Measurements from ENCODE around the gene F13B.
"Not testable (repeated sequence)": the region's sequence is repeated elsewhere in the genome, so short reads cannot be mapped to it uniquely, and the experiment has no call there.

The F13B gene

GRCh38 chr1:197008861-197009260 lies 58.2 kb downstream of the F13B start:
- Histone ChIP-seq H3K9ac (ENCODE audit: low read length) (no peak overlapping the region), H3K79me1 (ENCODE audit: low read length) (no peaks in the 10 kb centered on the region), H4K8ac (ENCODE audit: low read depth, low read length) (no peak overlapping the region), H3K4ac (ENCODE audit: low read depth, low read length) (no peak overlapping the region), H4K5ac (ENCODE audit: low read length) (no peak overlapping the region), H3K18ac (ENCODE audit: low read length) (no peak overlapping the region), H2AK5ac (ENCODE audit: low read length) (no peak overlapping the region), H3K4me3 (ENCODE audit: low read length) (no peak overlapping the region), H2BK5ac (ENCODE audit: low read length) (no peak overlapping the region), H3K4me1 (ENCODE audit: control insufficient read depth, low read depth, low read length) (no peaks in the 10 kb centered on the region), H3K79me2 (ENCODE audit: control insufficient read depth, insufficient read depth, low read length) (no peaks in the 10 kb centered on the region), H3K56ac (ENCODE audit: low read length) (no peak overlapping the region), H3K23ac (ENCODE audit: low read length) (no peak overlapping the region), H3K4me2 (ENCODE audit: low read length) (no peak overlapping the region), H3K27me3 (ENCODE audit: insufficient read depth, low read length, poor library complexity) (no peaks in the 10 kb centered on the region), H3K36me3 (ENCODE audit: control insufficient read depth, insufficient read depth, low read length) (no peaks in the 10 kb centered on the region), H2BK120ac (ENCODE audit: low read depth, low read length) (no peak overlapping the region), H2BK15ac (replicated peaks; ENCODE audit: low read depth) (no peak overlapping the region), H3K27ac (ENCODE audit: low read depth, low read length) (no peak overlapping the region)
- no CpG with 5 or more reads among the region's 6 CpGs for WGBS (ENCODE audit: extremely low coverage, insufficient coverage, low lambda C conversion rate)
- DNase-seq: no peak

DNA sequence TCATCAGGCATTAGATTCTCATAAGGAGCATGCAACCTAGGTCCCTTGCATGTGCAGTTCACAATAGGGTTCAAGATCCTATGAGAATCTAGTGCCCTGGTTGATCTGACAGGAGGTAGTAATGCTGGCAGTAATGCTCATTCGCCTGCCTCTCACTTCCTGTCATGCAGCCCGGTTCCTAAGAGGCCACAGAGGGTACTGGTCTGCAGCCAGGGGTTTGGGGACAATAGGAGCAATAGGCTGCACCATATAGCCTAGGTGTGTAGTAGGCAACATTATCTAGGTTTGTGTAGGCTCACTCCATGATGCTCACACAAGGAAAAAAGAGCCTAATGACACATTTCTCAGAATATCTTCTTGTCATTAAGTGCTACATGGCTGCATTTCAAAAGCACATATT lies 63.9 kb downstream of the F13B start:
- no peak for DNase-seq
- Histone ChIP-seq H3K36me3 (ENCODE audit: control insufficient read depth, insufficient read depth, low read length) (no peaks in the 10 kb centered on the region), H2BK5ac (ENCODE audit: low read length) (no peak overlapping the region), H2BK120ac (ENCODE audit: low read depth, low read length) (no peak overlapping the region), H3K9ac (ENCODE audit: low read length) (no peak overlapping the region), H3K23ac (ENCODE audit: low read length) (no peak overlapping the region), H3K18ac (ENCODE audit: low read length) (no peak overlapping the region), H3K56ac (ENCODE audit: low read length) (no peak overlapping the region), H4K8ac (ENCODE audit: low read depth, low read length) (no peak overlapping the region), H3K4me2 (ENCODE audit: low read length) (no peak overlapping the region), H2BK15ac (replicated peaks; ENCODE audit: low read depth) (no peak overlapping the region), H2AK5ac (ENCODE audit: low read length) (no peak overlapping the region), H3K27ac (ENCODE audit: low read depth, low read length) (no peak overlapping the region), H3K79me2 (ENCODE audit: control insufficient read depth, insufficient read depth, low read length) (no peaks in the 10 kb centered on the region), H4K5ac (ENCODE audit: low read length) (no peak overlapping the region), H3K79me1 (ENCODE audit: low read length) (no peaks in the 10 kb centered on the region), H3K4me3 (ENCODE audit: low read length) (no peak overlapping the region), H3K4me1 (ENCODE audit: control insufficient read depth, low read depth, low read length) (no peaks in the 10 kb centered on the region), H3K4ac (ENCODE audit: low read depth, low read length) (no peak overlapping the region), H3K27me3 (ENCODE audit: insufficient read depth, low read length, poor library complexity) (no peaks in the 10 kb centered on the region)
- WGBS (ENCODE audit: extremely low coverage, insufficient coverage, low lambda C conversion rate): no CpG with 5 or more reads among the region's 2 CpGs

DNA sequence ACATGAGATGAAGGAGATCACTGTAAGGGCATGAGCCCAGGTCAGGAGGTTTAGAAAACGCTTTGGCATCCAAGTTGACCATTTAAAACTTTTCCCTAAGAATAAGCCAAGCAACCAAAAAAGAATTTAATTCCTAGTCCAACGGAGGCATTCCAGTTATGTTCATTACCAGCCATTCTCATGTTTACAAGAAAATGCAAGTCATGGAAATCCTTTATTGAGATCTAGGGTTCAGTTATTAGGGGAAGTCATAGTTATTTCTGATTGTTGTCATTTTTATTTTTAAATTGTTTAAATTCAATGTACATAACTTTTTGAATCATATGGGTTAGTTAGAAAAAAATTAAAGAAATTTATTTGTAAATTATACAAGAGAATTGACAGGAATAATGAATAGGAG lies 65.2 kb downstream of the F13B start:
- H3K23ac ChIP-seq (ENCODE audit: low read length): no peak overlapping the region
- WGBS (ENCODE audit: extremely low coverage, insufficient coverage, low lambda C conversion rate): no CpG with 5 or more reads among the region's 2 CpGs
- no peak for DNase-seq

DNA sequence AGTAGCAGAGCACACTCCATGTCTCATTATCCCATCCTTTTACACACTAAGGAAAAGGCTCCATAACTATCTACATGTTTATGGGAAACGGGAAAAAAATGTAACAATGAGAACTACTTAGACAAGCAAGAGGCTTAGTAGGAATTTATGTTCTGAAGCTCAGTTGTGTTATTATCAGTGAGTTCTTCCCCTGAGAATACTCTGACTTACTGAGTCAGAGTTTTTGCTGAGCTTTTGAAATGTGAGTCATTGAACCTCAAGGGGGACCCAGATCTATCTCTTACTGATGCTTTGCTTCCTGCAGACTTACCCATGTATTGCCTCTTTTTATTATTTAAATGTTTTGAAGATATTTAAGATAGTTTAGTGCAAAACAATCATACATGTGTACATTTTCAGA lies 69.6 kb downstream of the F13B start:
- H2BK120ac ChIP-seq (ENCODE audit: low read depth, low read length): no peak overlapping the region
- H3K4me2 ChIP-seq (ENCODE audit: low read length): no peak overlapping the region
- H2BK15ac ChIP-seq (replicated peaks; ENCODE audit: low read depth): no peak overlapping the region
- no peaks in the 10 kb centered on the region for H3K36me3 ChIP-seq (ENCODE audit: control insufficient read depth, insufficient read depth, low read length)
- H4K8ac ChIP-seq (ENCODE audit: low read depth, low read length): no peak overlapping the region
- H3K79me2 ChIP-seq (ENCODE audit: control insufficient read depth, insufficient read depth, low read length): no peaks in the 10 kb centered on the region
- DNase-seq: peak; percentile 9
- no peak overlapping the region for H3K4me3 ChIP-seq (ENCODE audit: low read length)
- no peak overlapping the region for H4K5ac ChIP-seq (ENCODE audit: low read length)
- no peaks in the 10 kb centered on the region for H3K4me1 ChIP-seq (ENCODE audit: control insufficient read depth, low read depth, low read length)
- H3K27me3 ChIP-seq (ENCODE audit: insufficient read depth, low read length, poor library complexity): no peaks in the 10 kb centered on the region
- no peak overlapping the region for H3K23ac ChIP-seq (ENCODE audit: low read length)
- H3K27ac ChIP-seq (ENCODE audit: low read depth, low read length): no peak overlapping the region
- no peak overlapping the region for H3K9ac ChIP-seq (ENCODE audit: low read length)
- no peak overlapping the region for H2BK5ac ChIP-seq (ENCODE audit: low read length)
- H3K4ac ChIP-seq (ENCODE audit: low read depth, low read length): no peak overlapping the region
- WGBS (ENCODE audit: extremely low coverage, insufficient coverage, low lambda C conversion rate): no CpG with 5 or more reads among the region's 1 CpG
- no peaks in the 10 kb centered on the region for H3K79me1 ChIP-seq (ENCODE audit: low read length)
- H2AK5ac ChIP-seq (ENCODE audit: low read length): no peak overlapping the region
- no peak overlapping the region for H3K18ac ChIP-seq (ENCODE audit: low read length)
- H3K56ac ChIP-seq (ENCODE audit: low read length): no peak overlapping the region

More for the DNA sequence above, 65.2 kb downstream of the F13B start:
- Histone ChIP-seq H3K4me3 (ENCODE audit: low read length) (no peak overlapping the region), H3K79me2 (ENCODE audit: control insufficient read depth, insufficient read depth, low read length) (no peaks in the 10 kb centered on the region), H2AK5ac (ENCODE audit: low read length) (no peak overlapping the region), H4K8ac (ENCODE audit: low read depth, low read length) (no peak overlapping the region), H3K4me1 (ENCODE audit: control insufficient read depth, low read depth, low read length) (no peaks in the 10 kb centered on the region), H3K27ac (ENCODE audit: low read depth, low read length) (no peak overlapping the region), H3K79me1 (ENCODE audit: low read length) (no peaks in the 10 kb centered on the region), H3K4ac (ENCODE audit: low read depth, low read length) (no peak overlapping the region), H3K27me3 (ENCODE audit: insufficient read depth, low read length, poor library complexity) (no peaks in the 10 kb centered on the region), H3K18ac (ENCODE audit: low read length) (no peak overlapping the region), H3K4me2 (ENCODE audit: low read length) (no peak overlapping the region), H2BK5ac (ENCODE audit: low read length) (no peak overlapping the region), H3K9ac (ENCODE audit: low read length) (no peak overlapping the region), H2BK120ac (ENCODE audit: low read depth, low read length) (no peak overlapping the region), H3K36me3 (ENCODE audit: control insufficient read depth, insufficient read depth, low read length) (no peaks in the 10 kb centered on the region), H2BK15ac (replicated peaks; ENCODE audit: low read depth) (no peak overlapping the region), H3K56ac (ENCODE audit: low read length) (no peak overlapping the region), H4K5ac (ENCODE audit: low read length) (no peak overlapping the region)

DNA sequence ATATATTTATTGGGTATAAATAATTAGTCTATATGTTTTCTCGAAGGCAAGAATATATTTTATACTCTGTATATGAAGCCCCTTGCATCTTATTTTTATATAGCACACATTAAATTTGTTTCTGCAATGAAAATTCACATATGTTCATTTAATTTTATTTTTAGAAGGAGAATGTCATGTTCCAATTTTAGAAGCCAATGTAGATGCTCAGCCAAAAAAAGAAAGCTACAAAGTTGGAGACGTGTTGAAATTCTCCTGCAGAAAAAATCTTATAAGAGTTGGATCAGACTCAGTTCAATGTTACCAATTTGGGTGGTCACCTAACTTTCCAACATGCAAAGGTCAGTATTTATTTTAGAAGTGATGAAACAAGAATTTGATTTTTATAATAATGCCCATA lies 73.1 kb downstream of the F13B start:
- Histone ChIP-seq H2BK120ac (ENCODE audit: low read depth, low read length) (no peak overlapping the region), H3K18ac (ENCODE audit: low read length) (no peak overlapping the region), H4K8ac (ENCODE audit: low read depth, low read length) (no peak overlapping the region), H3K23ac (ENCODE audit: low read length) (no peak overlapping the region), H3K79me1 (ENCODE audit: low read length) (no peaks in the 10 kb centered on the region), H2BK5ac (ENCODE audit: low read length) (no peak overlapping the region), H3K36me3 (ENCODE audit: control insufficient read depth, insufficient read depth, low read length) (no peaks in the 10 kb centered on the region), H3K9ac (ENCODE audit: low read length) (no peak overlapping the region), H3K4ac (ENCODE audit: low read depth, low read length) (no peak overlapping the region), H3K79me2 (ENCODE audit: control insufficient read depth, insufficient read depth, low read length) (no peaks in the 10 kb centered on the region), H2AK5ac (ENCODE audit: low read length) (no peak overlapping the region), H3K27ac (ENCODE audit: low read depth, low read length) (no peak overlapping the region), H3K4me2 (ENCODE audit: low read length) (no peak overlapping the region), H3K4me3 (ENCODE audit: low read length) (no peak overlapping the region), H3K4me1 (ENCODE audit: control insufficient read depth, low read depth, low read length) (no peaks in the 10 kb centered on the region), H3K27me3 (ENCODE audit: insufficient read depth, low read length, poor library complexity) (no peaks in the 10 kb centered on the region), H3K56ac (ENCODE audit: low read length) (no peak overlapping the region), H4K5ac (ENCODE audit: low read length) (no peak overlapping the region), H2BK15ac (replicated peaks; ENCODE audit: low read depth) (no peak overlapping the region)
- no peak for DNase-seq
- no CpG with 5 or more reads among the region's 2 CpGs for WGBS (ENCODE audit: extremely low coverage, insufficient coverage, low lambda C conversion rate)

GRCh38 chr1:196991919-196992651 lies 75.0 kb downstream of the F13B start:
- not testable (repeated sequence) for H3K4ac ChIP-seq (ENCODE audit: low read depth, low read length); H2BK120ac ChIP-seq (ENCODE audit: low read depth, low read length); H2BK15ac ChIP-seq (replicated peaks; ENCODE audit: low read depth); H3K4me2 ChIP-seq (ENCODE audit: low read length); H2AK5ac ChIP-seq (ENCODE audit: low read length); H4K8ac ChIP-seq (ENCODE audit: low read depth, low read length); H3K23ac ChIP-seq (ENCODE audit: low read length); H3K27ac ChIP-seq (ENCODE audit: low read depth, low read length); H3K18ac ChIP-seq (ENCODE audit: low read length); H3K79me2 ChIP-seq (ENCODE audit: control insufficient read depth, insufficient read depth, low read length); H3K4me3 ChIP-seq (ENCODE audit: low read length); H3K36me3 ChIP-seq (ENCODE audit: control insufficient read depth, insufficient read depth, low read length); H2BK5ac ChIP-seq (ENCODE audit: low read length); H4K5ac ChIP-seq (ENCODE audit: low read length); H3K27me3 ChIP-seq (ENCODE audit: insufficient read depth, low read length, poor library complexity); H3K79me1 ChIP-seq (ENCODE audit: low read length); H3K4me1 ChIP-seq (ENCODE audit: control insufficient read depth, low read depth, low read length); H3K56ac ChIP-seq (ENCODE audit: low read length); H3K9ac ChIP-seq (ENCODE audit: low read length)
- no CpG with 5 or more reads among the region's 11 CpGs for WGBS (ENCODE audit: extremely low coverage, insufficient coverage, low lambda C conversion rate)
- DNase-seq: peak; percentile 86
